ENCODE data around the gene TIAM2.

- no peak for TF ChIP-seq CCAR2 (IDR thresholded peaks at IDR 0.05; ENCODE audit: low read depth, low read length)
- no peak for TF ChIP-seq FOXP1 (CRISPR knock-in tag; IDR thresholded peaks at IDR 0.05)
- no peak for TF ChIP-seq CTCF (IDR thresholded peaks at IDR 0.05 in 2 of 3, conservative IDR thresholded peaks at IDR 0.05 in 1 of 3; ENCODE audit: insufficient read depth in 2 of 3, low read depth in 1 of 3, low read length in 3 of 3)
- no peak for TF ChIP-seq POLR2AphosphoS5 (IDR thresholded peaks at IDR 0.05; ENCODE audit: control insufficient read depth, insufficient read depth, low read depth, low read length)
- no peak for TF ChIP-seq STAT5B (CRISPR knock-in tag; IDR thresholded peaks at IDR 0.05)
- no peak for TF ChIP-seq TEAD4 (IDR thresholded peaks at IDR 0.05; ENCODE audit: low read length)
- no peak for TF ChIP-seq TEAD4 (CRISPR knock-in tag; IDR thresholded peaks at IDR 0.05; ENCODE audit: borderline replicate concordance)
- no peak for TF ChIP-seq SP2 (IDR thresholded peaks at IDR 0.05; ENCODE audit: extremely low read depth, low read depth, low read length, poor library complexity, severe bottlenecking)
- no peak for TF ChIP-seq REST (IDR thresholded peaks at IDR 0.05; ENCODE audit: borderline replicate concordance)
- no peak for TF ChIP-seq REST (CRISPR knock-in tag; IDR thresholded peaks at IDR 0.05; ENCODE audit: low read depth)
- no peak for TF ChIP-seq TBP (optimal IDR thresholded peaks at IDR 0.05; ENCODE audit: low read depth, low read length)
- no peak for TF ChIP-seq ZKSCAN1 (IDR thresholded peaks at IDR 0.05; ENCODE audit: low read depth, low read length)
- no peak for TF ChIP-seq KAT8 (IDR thresholded peaks at IDR 0.05; ENCODE audit: low read depth)
These were observed 43.5 kb upstream of the TIAM2 start for GRCh38 chr6:154951345-154952200.

Measured in K562 (cell line).